HepG2 (cell line): ENCODE measurements around the gene CACNA1G. TPM values are rescaled to one million over a fixed set of nuclear protein-coding genes. Genes with fewer than 3 reads are reported as not detected.

Experiments used
- DDIT3 ChIP-seq: sonication (generic); formaldehyde crosslinking; IDR thresholded peaks from 2 replicates; pipeline ENCODE4 v1.4.0; 2020; ENCODE audit warnings: mild to moderate bottlenecking, missing genetic modification reagents
- FLYWCH1 ChIP-seq: sonication (generic); formaldehyde crosslinking; IDR thresholded peaks from 2 replicates; pipeline ENCODE4 v1.8.1; 2023; ENCODE audit warnings: mild to moderate bottlenecking, missing genetic modification reagents
- MAFF ChIP-seq: IDR thresholded peaks from 2 replicates; pipeline ENCODE4 v1.6.1; 2011; ENCODE audit warnings: low read depth, low read length, improper control_type of control experiment
- MBD4 ChIP-seq: IDR thresholded peaks from 2 replicates; pipeline ENCODE4 v1.6.1; 2012; ENCODE audit warnings: low read length, inconsistent platforms, borderline replicate concordance
- PRDM10 ChIP-seq: sonication (generic); formaldehyde crosslinking; IDR thresholded peaks from 2 replicates; pipeline ENCODE4 v1.4.0; 2020; ENCODE audit warnings: low read depth, missing genetic modification reagents
- RXRB ChIP-seq: IDR thresholded peaks from 2 replicates; pipeline ENCODE4 v1.6.1; 2016; ENCODE audit warnings: borderline replicate concordance, missing genetic modification reagents, missing compliant biosample characterization
- TARDBP ChIP-seq: sonication (generic); formaldehyde crosslinking; IDR thresholded peaks from 2 replicates; pipeline ENCODE4 v1.8.0; 2022; ENCODE audit warnings: mild to moderate bottlenecking, missing genetic modification reagents
- TMF1 ChIP-seq: sonication (generic); formaldehyde crosslinking; IDR thresholded peaks from 2 replicates; pipeline ENCODE4 v1.8.1; 2022; ENCODE audit warnings: low read depth, missing genetic modification reagents
- ZBTB3 ChIP-seq: sonication (generic); formaldehyde crosslinking; IDR thresholded peaks from 2 replicates; pipeline ENCODE4 v1.4.0; 2020; ENCODE audit warnings: low read depth, mild to moderate bottlenecking, moderate library complexity, missing genetic modification reagents, borderline replicate concordance
- ZFP62 ChIP-seq: sonication (generic); formaldehyde crosslinking; IDR thresholded peaks from 2 replicates; pipeline ENCODE4 v1.4.0; 2020; ENCODE audit warnings: missing genetic modification reagents
- ZNF343 ChIP-seq: sonication (generic); formaldehyde crosslinking; IDR thresholded peaks from 2 replicates; pipeline ENCODE4 v1.4.0; 2020; ENCODE audit warnings: mild to moderate bottlenecking, missing genetic modification reagents
- ZNF530 ChIP-seq: sonication (generic); formaldehyde crosslinking; IDR thresholded peaks from 2 replicates; pipeline ENCODE4 v1.5.0; 2020; ENCODE audit warnings: low read depth, mild to moderate bottlenecking, missing genetic modification reagents
- ZNF549 ChIP-seq: sonication (generic); formaldehyde crosslinking; IDR thresholded peaks from 2 replicates; pipeline ENCODE4 v1.5.0; 2020; ENCODE audit warnings: missing genetic modification reagents
- ZNF557 ChIP-seq: sonication (generic); formaldehyde crosslinking; IDR thresholded peaks from 2 replicates; pipeline ENCODE4 v1.4.0; 2020; ENCODE audit warnings: missing genetic modification reagents
- ZNF629 ChIP-seq: sonication (generic); formaldehyde crosslinking; conservative IDR thresholded peaks from 2 replicates; pipeline ENCODE4 v1.5.0; 2020; ENCODE audit warnings: missing genetic modification reagents
- ZNF772 ChIP-seq: sonication (generic); formaldehyde crosslinking; IDR thresholded peaks from 2 replicates; pipeline ENCODE4 v1.5.0; 2020; ENCODE audit warnings: mild to moderate bottlenecking, missing genetic modification reagents
- polyA plus RNA-seq, 8 experiments: library from polyadenylated mRNA; depleted of rRNA in 3 of 8; stranded (reverse) in 7 of 8; unstranded in 1 of 8; fragments of >200 nt; fragmentation: Illumina TruSeq in 4 of 8; extraction: Trizol in 4 of 8; gene quantifications; 2 replicates each; pipeline versions ENCODE4 v1.2.1 to v1.2.3, GENCODE V29; 2011 to 2016; ENCODE audit warnings: low read depth in 4 of 8, missing spikeins in 1 of 8, mixed read lengths in 1 of 8; ENCODE audit not compliant: insufficient read depth in 1 of 8
- total RNA-seq, 5 experiments: library from RNA; depleted of rRNA; stranded (reverse); fragments of >200 nt; fragmentation: Illumina TruSeq; extraction: Trizol; gene quantifications; 2 replicates each; pipeline ENCODE4 v1.2.3, GENCODE V29; 2016; ENCODE audit warnings: low read depth in 1 of 5
- TF ChIP-seq, protein P1 (sequence below): sonication (generic); formaldehyde crosslinking; conservative IDR thresholded peaks from 2 replicates; pipeline ENCODE4 v1.4.0; 2020; ENCODE audit warnings: missing genetic modification reagents
- TF ChIP-seq, protein P2 (sequence below): sonication (generic); formaldehyde crosslinking; conservative IDR thresholded peaks from 2 replicates; pipeline ENCODE4 v1.8.0; 2022; ENCODE audit warnings: mild to moderate bottlenecking, moderate library complexity, missing genetic modification reagents
- TF ChIP-seq, protein P3 (sequence below): sonication (generic); IDR thresholded peaks from 2 replicates; pipeline ENCODE4 v1.6.1; 2016; ENCODE audit warnings: low read depth, borderline replicate concordance

The CACNA1G gene
- total and polyA plus RNA-seq, 2 of the 13 experiments (the other 11 are each of a cell fraction or from before 2014, with no cell fraction given): 0.02 TPM; not detected in 1

- TF ChIP-seq, protein P1, sequence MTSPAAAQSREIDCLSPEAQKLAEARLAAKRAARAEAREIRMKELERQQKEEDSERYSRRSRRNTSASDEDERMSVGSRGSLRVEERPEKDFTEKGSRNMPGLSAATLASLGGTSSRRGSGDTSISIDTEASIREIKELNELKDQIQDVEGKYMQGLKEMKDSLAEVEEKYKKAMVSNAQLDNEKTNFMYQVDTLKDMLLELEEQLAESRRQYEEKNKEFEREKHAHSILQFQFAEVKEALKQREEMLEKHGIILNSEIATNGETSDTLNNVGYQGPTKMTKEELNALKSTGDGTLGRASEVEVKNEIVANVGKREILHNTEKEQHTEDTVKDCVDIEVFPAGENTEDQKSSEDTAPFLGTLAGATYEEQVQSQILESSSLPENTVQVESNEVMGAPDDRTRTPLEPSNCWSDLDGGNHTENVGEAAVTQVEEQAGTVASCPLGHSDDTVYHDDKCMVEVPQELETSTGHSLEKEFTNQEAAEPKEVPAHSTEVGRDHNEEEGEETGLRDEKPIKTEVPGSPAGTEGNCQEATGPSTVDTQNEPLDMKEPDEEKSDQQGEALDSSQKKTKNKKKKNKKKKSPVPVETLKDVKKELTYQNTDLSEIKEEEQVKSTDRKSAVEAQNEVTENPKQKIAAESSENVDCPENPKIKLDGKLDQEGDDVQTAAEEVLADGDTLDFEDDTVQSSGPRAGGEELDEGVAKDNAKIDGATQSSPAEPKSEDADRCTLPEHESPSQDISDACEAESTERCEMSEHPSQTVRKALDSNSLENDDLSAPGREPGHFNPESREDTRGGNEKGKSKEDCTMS (CRISPR knock-in tag): no peak
- TF ChIP-seq TARDBP: 0 out of 2 replicates have a peak, but pooled peaks have one; percentile 30
- TF ChIP-seq, protein P2, sequence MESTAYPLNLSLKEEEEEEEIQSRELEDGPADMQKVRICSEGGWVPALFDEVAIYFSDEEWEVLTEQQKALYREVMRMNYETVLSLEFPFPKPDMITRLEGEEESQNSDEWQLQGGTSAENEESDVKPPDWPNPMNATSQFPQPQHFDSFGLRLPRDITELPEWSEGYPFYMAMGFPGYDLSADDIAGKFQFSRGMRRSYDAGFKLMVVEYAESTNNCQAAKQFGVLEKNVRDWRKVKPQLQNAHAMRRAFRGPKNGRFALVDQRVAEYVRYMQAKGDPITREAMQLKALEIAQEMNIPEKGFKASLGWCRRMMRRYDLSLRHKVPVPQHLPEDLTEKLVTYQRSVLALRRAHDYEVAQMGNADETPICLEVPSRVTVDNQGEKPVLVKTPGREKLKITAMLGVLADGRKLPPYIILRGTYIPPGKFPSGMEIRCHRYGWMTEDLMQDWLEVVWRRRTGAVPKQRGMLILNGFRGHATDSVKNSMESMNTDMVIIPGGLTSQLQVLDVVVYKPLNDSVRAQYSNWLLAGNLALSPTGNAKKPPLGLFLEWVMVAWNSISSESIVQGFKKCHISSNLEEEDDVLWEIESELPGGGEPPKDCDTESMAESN (CRISPR knock-in tag): no peak
- TF ChIP-seq, protein P3, sequence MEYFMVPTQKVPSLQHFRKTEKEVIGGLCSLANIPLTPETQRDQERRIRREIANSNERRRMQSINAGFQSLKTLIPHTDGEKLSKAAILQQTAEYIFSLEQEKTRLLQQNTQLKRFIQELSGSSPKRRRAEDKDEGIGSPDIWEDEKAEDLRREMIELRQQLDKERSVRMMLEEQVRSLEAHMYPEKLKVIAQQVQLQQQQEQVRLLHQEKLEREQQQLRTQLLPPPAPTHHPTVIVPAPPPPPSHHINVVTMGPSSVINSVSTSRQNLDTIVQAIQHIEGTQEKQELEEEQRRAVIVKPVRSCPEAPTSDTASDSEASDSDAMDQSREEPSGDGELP: no peak
- TF ChIP-seq ZNF772: no peak; the same call in 1 of the 2 replicates
- TF ChIP-seq RXRB (CRISPR knock-in tag): no peak
- no peak for TF ChIP-seq ZBTB3 (CRISPR knock-in tag)
- TF ChIP-seq FLYWCH1 (CRISPR knock-in tag): no peak
- no peak for TF ChIP-seq ZNF343 (CRISPR knock-in tag)
- TF ChIP-seq ZNF629 (CRISPR knock-in tag): no peak
- no peak for TF ChIP-seq MAFF
- no peak for TF ChIP-seq MBD4
- no peak for TF ChIP-seq ZFP62 (CRISPR knock-in tag)
- no peak for TF ChIP-seq ZNF530 (CRISPR knock-in tag)
- no peak for TF ChIP-seq DDIT3 (CRISPR knock-in tag)
- TF ChIP-seq PRDM10 (CRISPR knock-in tag): peak; percentile 4; the same call in 1 of the 2 replicates
- TF ChIP-seq ZNF557: no peak
- no peak for TF ChIP-seq ZNF549 (CRISPR knock-in tag)
- no peak for TF ChIP-seq TMF1 (CRISPR knock-in tag)
These were observed 42.8 kb upstream of the CACNA1G start (continued) for GRCh38 chr17:50517504-50518383.
